ENCODE measurements around the gene CAMTA1.

- TF ChIP-seq SP2 (tag by site-specific recombination; IDR thresholded peaks at IDR 0.05) (no peak), KLF7 (tag by site-specific recombination; IDR thresholded peaks at IDR 0.05; ENCODE audit: borderline replicate concordance) (no peak), CTCF (tag by site-specific recombination; IDR thresholded peaks at IDR 0.05) (no peak), BCL6B (tag by site-specific recombination; IDR thresholded peaks at IDR 0.05) (no peak)
These were observed 14.4 kb upstream of the CAMTA1 start for GRCh38 chr1:6770751-6771440.

Data from HEK293 (cell line).